BLaER1 treated with 17β-estradiol and CSF1 and Interleukin-3, amounts not matched to agents 10 nM and 100 nM (cell line): ENCODE measurements around the gene AKR1C2.
"Not testable (repeated sequence)": the region's sequence is repeated elsewhere in the genome, so short reads cannot be mapped to it uniquely, and the experiment has no call there.

Source experiments
- H3K27ac ChIP-seq, 11 experiments: shearing (Covaris generic); formaldehyde crosslinking; 2 replicates each; pipeline ENCODE4 v1.8.1; 2022
- H3K27me3 ChIP-seq, 11 experiments: shearing (Covaris generic); formaldehyde crosslinking; 2 replicates each; pipeline ENCODE4 v1.8.1; 2022
- H3K36me3 ChIP-seq, 11 experiments: shearing (Covaris generic); formaldehyde crosslinking; 2 replicates each; pipeline ENCODE4 v1.8.1; 2022
- H3K4me1 ChIP-seq, 10 experiments: shearing (Covaris generic); formaldehyde crosslinking; 2 replicates each; pipeline ENCODE4 v1.8.1; 2022
- H3K4me2 ChIP-seq, 11 experiments: shearing (Covaris generic); formaldehyde crosslinking; 2 replicates each; pipeline ENCODE4 v1.8.1; 2022
- H3K4me3 ChIP-seq, 10 experiments: shearing (Covaris generic); formaldehyde crosslinking; 2 replicates each; pipeline ENCODE4 v1.8.1; 2022
- H3K9ac ChIP-seq, 11 experiments: shearing (Covaris generic); formaldehyde crosslinking; 2 replicates each; pipeline ENCODE4 v1.8.1; 2022
- H3K9me3 ChIP-seq, 11 experiments: shearing (Covaris generic); formaldehyde crosslinking; replicated peaks in 1 of 11; 2 replicates each; pipeline ENCODE4 v1.8.1; 2022
- H4K20me1 ChIP-seq, 11 experiments: shearing (Covaris generic); formaldehyde crosslinking; 2 replicates each; pipeline ENCODE4 v1.8.1; 2022
- Cebpa-rat ChIP-seq, 11 experiments: shearing (Covaris generic); IDR thresholded peaks; 2 replicates each; pipeline ENCODE4 v1.8.1; 2022

Gene AKR1C2

DNA sequence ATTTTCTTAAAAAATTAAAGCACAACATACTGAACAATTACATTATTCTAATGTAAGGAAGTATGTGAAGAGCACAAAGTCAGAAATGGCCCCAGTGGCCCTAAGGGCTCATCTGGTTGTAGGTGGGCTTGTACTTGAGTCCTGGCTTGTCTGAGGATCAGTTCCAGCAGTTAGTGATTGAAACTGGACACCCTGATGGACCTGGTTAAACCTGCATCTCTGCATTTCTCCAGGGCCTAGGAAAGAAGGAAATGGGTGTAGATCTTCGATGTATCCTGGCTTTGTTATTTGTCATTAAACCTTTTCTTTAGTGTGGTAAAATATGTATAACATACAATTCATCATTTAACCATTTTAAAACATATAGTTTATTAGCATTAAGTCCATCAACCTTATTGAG is 9.7 kb upstream of the AKR1C2 start:
- no peak overlapping the region for H3K4me2 ChIP-seq
- no peaks in the 10 kb centered on the region for H4K20me1 ChIP-seq
- no peak overlapping the region for H3K4me3 ChIP-seq
- no peaks in the 10 kb centered on the region; a peak in 1 of 22 replicates for H3K27me3 ChIP-seq
- no peaks in the 10 kb centered on the region for H3K36me3 ChIP-seq
- no peak for TF ChIP-seq Cebpa-rat (IDR thresholded peaks at IDR 0.05)
- no peaks in the 10 kb centered on the region for H3K4me1 ChIP-seq
- H3K27ac ChIP-seq, result no peak overlapping the region
- H3K9ac ChIP-seq, result no peak overlapping the region
- no peaks in the 10 kb centered on the region for H3K9me3 ChIP-seq

DNA sequence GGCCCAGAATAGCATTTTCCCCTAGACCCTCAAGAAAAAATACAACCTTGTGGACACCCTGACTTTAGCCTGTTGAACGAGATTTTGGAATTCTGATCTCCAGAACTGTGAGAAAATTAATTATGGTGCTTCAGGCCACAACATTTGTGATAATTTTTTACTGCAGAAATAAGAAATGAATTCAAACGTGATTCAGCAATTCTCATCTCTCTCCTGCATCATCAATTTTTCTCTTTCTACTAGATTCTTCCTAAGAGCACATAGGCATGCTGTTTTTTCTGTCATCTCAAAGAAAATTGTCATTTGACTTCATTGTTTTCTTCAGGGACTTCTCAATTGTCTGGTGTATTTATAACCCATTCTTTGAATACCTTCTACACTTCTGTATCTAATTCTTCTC is 8.9 kb upstream of the AKR1C2 start:
- H4K20me1 ChIP-seq, result no peaks in the 10 kb centered on the region
- H3K36me3 ChIP-seq, result no peaks in the 10 kb centered on the region
- H3K9ac ChIP-seq, result no peak overlapping the region
- H3K9me3 ChIP-seq, result no peaks in the 10 kb centered on the region
- no peak overlapping the region for H3K4me3 ChIP-seq
- no peak for TF ChIP-seq Cebpa-rat (IDR thresholded peaks at IDR 0.05)
- H3K4me2 ChIP-seq, result no peak overlapping the region
- peaks cover 0 to 4% (median 0%) of the 10 kb centered on the region in 10 experiments; a peak in 2 of 20 replicates for H3K4me1 ChIP-seq
- H3K27ac ChIP-seq, result no peak overlapping the region
- H3K27me3 ChIP-seq, result no peaks in the 10 kb centered on the region

DNA sequence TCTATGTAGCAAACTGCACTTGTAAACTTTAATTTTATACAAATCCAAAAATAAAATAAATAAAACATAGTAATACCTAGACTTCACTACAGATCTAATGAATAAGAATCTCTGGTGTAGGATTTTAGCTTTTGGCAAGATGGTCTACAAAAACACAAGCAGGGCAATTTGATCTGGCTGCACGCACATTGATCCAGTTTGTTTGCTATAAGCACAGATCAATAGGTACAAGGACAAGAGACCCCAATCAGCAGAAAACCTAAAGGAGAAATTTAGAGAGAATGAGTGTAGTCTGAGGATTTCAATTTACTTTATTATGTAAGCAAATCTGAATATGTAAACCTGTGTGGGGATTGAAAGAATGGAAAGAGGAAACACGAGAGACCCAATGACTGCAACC is 7.7 kb upstream of the AKR1C2 start:
- not testable (repeated sequence) for H3K36me3 ChIP-seq, H3K4me2 ChIP-seq, H3K4me3 ChIP-seq, H4K20me1 ChIP-seq, H3K4me1 ChIP-seq, H3K9me3 ChIP-seq, H3K27ac ChIP-seq, H3K9ac ChIP-seq, H3K27me3 ChIP-seq

DNA sequence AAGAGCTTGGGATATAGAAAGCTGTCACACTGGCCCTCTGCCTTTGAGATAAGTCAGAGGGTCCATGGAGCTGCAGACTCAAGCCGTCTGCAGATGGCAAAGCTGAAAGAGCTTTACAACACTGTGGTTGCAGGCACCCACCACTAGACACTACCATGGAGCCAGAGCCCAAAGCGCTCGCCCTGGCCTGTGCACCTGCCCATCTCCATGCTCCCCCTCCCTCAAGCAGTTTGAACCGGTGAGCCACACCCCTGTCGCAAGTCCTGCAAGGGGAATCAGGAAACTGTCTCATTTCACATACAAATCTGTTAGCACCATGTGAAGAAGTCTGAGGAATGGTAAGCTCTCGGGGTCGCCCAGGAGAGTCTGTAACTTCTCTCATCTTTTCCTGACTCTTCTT is 6.4 kb upstream of the AKR1C2 start:
- not testable (repeated sequence) for H3K9ac ChIP-seq, H3K27me3 ChIP-seq, H3K27ac ChIP-seq, H3K4me1 ChIP-seq, H3K4me2 ChIP-seq, H3K9me3 ChIP-seq, H4K20me1 ChIP-seq, H3K36me3 ChIP-seq, H3K4me3 ChIP-seq

DNA sequence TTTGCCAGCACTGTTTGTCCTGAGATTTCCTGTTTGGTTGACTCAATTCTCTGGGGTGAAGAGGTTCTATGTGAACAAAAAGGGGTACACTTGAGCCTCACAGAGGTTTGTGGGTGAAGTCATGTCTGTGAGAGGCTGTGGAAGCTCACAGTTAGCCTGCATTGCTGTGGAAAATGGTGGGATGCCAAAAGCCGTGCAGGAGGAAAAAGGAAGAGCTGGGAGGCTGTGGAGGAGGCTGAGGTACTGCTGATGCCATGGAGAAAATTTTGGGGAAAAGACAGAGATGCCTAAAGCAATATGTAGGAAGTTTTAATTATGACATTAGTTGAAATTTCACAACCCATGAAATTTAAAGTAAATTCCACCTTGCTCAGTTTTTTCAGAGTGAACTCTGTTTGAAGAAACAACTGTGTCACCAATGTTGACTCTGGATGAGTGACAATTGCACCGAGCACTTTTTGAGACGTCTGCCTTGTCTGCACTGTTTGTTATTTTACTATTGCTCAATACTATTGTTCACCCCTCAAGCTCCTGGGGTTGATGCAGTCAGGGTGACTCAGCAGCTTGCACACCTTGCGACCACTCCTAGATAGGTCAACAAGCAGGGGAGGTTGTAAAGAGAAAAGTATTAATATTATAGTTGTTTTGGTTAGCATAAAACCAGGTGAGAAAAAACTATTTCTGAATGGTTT is 5.3 kb upstream of the AKR1C2 start:
- not testable (repeated sequence) for H3K36me3 ChIP-seq

DNA sequence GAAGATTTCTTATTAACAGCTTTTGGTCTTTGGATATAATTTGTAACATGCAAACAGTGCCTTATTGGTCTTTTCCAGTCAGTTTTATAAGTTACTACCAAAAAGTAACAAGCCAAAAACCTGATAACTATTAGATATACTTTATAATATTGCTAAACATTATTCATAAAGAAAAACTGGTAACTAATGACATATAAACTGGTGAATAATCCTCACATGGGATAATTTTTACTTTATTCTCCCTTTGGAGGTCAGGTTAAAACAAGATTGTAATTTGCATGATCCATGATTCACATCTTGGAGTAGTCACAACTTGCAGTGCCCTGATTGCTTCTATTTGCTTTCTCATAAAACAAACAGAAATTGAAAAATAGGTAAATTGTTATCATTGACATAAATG is 844 bp upstream of the AKR1C2 start:
- H3K4me2 ChIP-seq, H3K4me3 ChIP-seq, H3K9ac ChIP-seq, H3K9me3 ChIP-seq, H3K27ac ChIP-seq, H4K20me1 ChIP-seq, H3K36me3 ChIP-seq, H3K27me3 ChIP-seq, H3K4me1 ChIP-seq: not testable (repeated sequence)

More for the DNA sequence above, 5.3 kb upstream of the AKR1C2 start:
- H3K4me2 ChIP-seq, H3K4me3 ChIP-seq, H3K9ac ChIP-seq, H3K27me3 ChIP-seq, H3K4me1 ChIP-seq, H3K27ac ChIP-seq, H4K20me1 ChIP-seq, H3K9me3 ChIP-seq: not testable (repeated sequence)

DNA sequence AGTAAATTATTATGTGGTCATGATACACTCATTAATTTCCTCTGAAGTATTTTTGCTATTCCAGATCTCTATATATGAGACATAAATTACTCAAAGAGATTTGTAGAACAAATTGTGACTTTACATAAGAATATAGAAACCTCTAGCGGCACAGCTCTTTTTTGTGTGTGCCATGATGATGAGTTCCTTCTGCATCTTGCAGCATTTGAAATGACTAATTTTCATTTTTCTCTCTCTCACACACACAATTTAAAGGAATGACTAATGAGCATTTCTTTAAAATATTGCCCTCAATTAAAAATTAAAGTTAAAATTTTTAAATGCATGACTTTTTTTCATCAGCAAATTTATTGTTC is 351 bp upstream of the AKR1C2 start:
- H3K4me3 ChIP-seq, H4K20me1 ChIP-seq, H3K9me3 ChIP-seq, H3K27me3 ChIP-seq, H3K27ac ChIP-seq, H3K36me3 ChIP-seq, H3K9ac ChIP-seq, H3K4me2 ChIP-seq, H3K4me1 ChIP-seq: not testable (repeated sequence)

DNA sequence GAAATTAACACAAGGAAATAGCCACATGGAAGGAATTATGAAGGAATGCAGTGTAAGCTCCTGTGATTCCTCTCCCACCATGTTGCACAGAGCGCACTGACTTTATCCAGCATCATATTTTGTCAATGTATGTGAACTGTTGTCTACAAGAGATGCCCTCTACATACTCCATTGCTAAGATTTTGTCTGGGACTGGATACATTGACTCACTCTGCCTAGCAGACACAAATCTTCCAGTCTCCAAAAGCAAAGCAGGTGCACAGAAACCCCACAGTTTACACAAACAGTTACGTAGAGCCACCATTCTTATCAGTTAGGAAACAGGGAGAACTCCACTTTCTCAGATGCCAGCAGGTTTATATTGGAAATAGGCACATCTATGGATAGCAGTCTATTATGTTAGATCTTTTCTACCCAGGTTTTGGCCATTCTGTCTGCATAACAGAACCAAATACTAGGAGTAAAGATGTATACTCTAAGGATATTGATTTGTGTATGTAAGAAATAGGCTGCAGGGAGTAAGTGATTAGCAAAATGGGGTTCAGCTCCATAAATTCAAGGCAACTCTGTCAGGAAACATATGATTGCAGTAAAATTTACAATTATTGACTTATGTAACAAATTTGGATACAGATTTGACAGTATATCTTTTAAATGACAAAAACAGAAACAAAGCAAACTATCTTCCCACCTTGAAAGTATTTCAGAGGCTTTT is 1.5 kb downstream of the AKR1C2 start:
- Histone ChIP-seq H3K27me3 (no peaks in the 10 kb centered on the region), H3K9me3 (peaks cover 0 to 4% (median 0%) of the 10 kb centered on the region in 11 experiments; a peak in 3 of 22 replicates), H3K27ac (no peak overlapping the region), H3K4me2 (no peak overlapping the region), H3K36me3 (no peaks in the 10 kb centered on the region), H3K9ac (no peak overlapping the region), H4K20me1 (no peaks in the 10 kb centered on the region), H3K4me1 (no peaks in the 10 kb centered on the region), H3K4me3 (no peak overlapping the region)
- no peak for TF ChIP-seq Cebpa-rat (IDR thresholded peaks at IDR 0.05)

DNA sequence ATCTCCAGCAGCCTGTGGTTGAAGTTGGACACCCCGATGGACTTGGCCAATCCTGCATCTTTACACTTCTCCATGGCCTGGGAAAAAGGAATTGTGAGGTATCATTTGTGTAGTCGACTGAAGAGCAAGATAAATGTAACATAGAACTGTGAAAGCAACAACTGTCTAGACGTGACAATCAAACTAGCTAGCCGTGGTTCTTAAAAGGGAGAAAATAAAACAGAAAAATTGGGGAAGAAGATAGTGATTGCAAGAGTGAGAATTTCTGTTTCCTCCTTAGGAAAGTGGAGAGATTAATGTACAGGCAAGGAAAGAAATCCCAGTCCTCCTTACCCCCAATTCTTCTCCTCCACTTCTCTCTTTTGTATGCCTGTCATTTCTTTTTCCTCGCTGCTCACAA is 5.0 kb downstream of the AKR1C2 start:
- Histone ChIP-seq H3K9ac (no peak overlapping the region), H4K20me1 (no peaks in the 10 kb centered on the region), H3K4me2 (no peak overlapping the region), H3K27me3 (no peaks in the 10 kb centered on the region), H3K4me3 (no peak overlapping the region), H3K9me3 (no peaks in the 10 kb centered on the region), H3K36me3 (no peaks in the 10 kb centered on the region), H3K4me1 (no peaks in the 10 kb centered on the region), H3K27ac (no peak overlapping the region)
- TF ChIP-seq Cebpa-rat (IDR thresholded peaks at IDR 0.05), result no peak

DNA sequence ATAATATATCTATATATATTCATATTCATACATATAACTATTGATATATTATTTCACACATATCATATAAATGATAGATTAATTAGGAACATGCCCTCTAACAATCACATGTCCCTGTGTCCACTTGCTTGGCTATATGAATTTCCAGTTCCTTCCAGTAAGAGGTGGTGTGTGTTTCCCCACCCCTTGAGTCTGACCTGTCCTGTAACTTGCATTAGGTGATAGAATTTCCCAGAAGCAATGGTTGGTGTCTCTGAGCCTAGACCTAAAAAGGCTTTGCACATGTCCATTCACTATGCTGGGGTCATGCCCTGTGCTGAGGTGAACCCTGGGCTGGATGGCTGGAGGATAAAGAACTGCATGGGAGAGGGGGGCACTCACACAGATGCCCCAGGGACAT is 9.4 kb downstream of the AKR1C2 start:
- not testable (repeated sequence) for H3K27ac ChIP-seq, H3K9ac ChIP-seq, H3K4me3 ChIP-seq, H3K36me3 ChIP-seq, H3K9me3 ChIP-seq, H3K4me2 ChIP-seq, H4K20me1 ChIP-seq, H3K4me1 ChIP-seq, H3K27me3 ChIP-seq

DNA sequence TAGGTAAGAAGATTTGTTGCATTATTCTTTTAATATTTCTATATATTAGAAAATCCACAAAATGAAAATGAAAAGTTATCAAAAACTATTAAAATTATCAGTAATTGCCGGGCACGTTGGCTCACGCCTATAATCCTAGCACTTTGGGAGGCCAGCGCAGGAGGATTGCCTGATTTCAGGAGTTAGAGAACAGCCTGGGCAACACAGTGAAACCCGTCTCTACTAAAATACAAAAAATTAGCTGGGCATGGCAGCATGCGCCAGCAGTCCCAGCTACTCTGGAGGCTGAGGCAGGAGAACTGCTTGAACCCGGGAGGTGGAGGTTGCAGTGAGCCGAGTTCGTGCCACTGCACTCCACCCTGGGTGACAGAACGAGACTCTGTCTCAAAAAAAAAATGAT is 11.1 kb downstream of the AKR1C2 start:
- not testable (repeated sequence) for H3K4me2 ChIP-seq, H3K4me3 ChIP-seq, H3K4me1 ChIP-seq, H3K36me3 ChIP-seq, H3K9ac ChIP-seq, H3K27me3 ChIP-seq, H3K9me3 ChIP-seq, H3K27ac ChIP-seq, H4K20me1 ChIP-seq

DNA sequence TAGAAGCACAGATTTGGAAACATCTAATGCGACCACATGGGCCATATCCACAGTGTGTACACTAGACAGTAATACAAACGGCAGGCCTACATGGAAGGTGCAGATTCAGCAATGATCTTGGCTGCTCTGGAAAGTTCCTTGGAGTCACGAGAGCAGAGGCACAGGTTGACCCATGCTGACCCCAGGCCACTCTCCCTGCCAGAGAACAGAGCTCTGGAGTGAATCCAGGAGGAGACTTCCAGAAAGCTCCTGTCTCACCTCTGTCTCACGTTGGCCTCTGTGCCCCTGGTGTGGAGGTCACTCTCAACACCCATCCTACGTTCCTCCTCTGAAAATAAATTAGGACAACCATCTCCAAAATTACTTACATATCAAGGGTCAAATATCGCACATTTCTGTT is 12.2 kb downstream of the AKR1C2 start:
- H3K9me3 ChIP-seq, H3K4me2 ChIP-seq, H3K4me1 ChIP-seq, H4K20me1 ChIP-seq, H3K27me3 ChIP-seq, H3K27ac ChIP-seq, H3K36me3 ChIP-seq, H3K9ac ChIP-seq, H3K4me3 ChIP-seq: not testable (repeated sequence)
